Tibial nerve (tissue), 4 donors: ENCODE data around the gene SSTR3.

Experiments used
- EP300 ChIP-seq, 2 donors: sonication (generic); formaldehyde crosslinking; IDR thresholded peaks; one replicate each; pipeline ENCODE4 v1.6.1; 2017; ENCODE audit warnings: antibody characterized with exemption in 2 of 2, mild to moderate bottlenecking in 1 of 2
- POLR2A ChIP-seq, 2 donors: fragments of 450-650 bp; IDR thresholded peaks; one replicate each; pipeline ENCODE4 v1.6.1; 2017; ENCODE audit warnings: antibody characterized with exemption in 2 of 2, mild to moderate bottlenecking in 2 of 2, moderate library complexity in 2 of 2
- TF ChIP-seq, protein P1 (sequence below), 5 experiments: fragments of 200-600 bp in 3 of 5; fragments of 450-650 bp in 2 of 5; sonication (generic) in 3 of 5; IDR thresholded peaks; one replicate each; pipeline ENCODE4 v1.5.1; 2016 to 2019; ENCODE audit warnings: antibody characterized with exemption in 5 of 5, mild to moderate bottlenecking in 3 of 5, moderate library complexity in 2 of 5

DNA sequence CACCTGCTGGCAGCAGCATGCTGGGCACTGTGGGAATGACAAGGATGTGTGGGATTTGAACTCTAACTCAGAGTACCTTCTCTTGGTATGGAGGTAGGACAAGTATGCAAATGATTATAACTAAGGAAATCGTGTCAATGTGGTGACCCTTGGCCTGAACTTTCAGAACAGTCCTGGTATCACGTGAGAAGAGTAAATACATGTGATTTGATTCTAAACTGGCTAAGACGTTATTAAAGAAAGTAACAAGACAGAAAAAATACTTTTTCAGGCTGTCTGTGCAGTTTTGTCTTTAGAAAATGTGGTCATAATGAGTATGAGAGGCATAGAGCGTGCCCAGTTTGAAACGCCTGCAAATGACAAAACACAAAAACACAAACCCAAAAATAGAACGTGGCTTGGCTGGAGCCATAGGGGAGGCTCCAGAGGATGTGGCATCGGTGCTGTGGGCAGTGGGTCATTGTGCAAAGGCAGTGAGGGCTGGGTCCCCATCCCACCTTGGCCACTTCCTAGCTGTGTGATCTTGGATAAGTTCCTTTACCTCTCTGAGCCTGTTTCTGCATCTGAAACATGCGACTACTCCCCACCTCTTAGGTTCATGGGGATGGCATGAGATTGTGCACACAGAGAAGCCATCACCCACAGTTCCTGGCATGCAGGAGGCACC, 44.2 kb downstream of the SSTR3 start:
- TF ChIP-seq, protein P1, sequence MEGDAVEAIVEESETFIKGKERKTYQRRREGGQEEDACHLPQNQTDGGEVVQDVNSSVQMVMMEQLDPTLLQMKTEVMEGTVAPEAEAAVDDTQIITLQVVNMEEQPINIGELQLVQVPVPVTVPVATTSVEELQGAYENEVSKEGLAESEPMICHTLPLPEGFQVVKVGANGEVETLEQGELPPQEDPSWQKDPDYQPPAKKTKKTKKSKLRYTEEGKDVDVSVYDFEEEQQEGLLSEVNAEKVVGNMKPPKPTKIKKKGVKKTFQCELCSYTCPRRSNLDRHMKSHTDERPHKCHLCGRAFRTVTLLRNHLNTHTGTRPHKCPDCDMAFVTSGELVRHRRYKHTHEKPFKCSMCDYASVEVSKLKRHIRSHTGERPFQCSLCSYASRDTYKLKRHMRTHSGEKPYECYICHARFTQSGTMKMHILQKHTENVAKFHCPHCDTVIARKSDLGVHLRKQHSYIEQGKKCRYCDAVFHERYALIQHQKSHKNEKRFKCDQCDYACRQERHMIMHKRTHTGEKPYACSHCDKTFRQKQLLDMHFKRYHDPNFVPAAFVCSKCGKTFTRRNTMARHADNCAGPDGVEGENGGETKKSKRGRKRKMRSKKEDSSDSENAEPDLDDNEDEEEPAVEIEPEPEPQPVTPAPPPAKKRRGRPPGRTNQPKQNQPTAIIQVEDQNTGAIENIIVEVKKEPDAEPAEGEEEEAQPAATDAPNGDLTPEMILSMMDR (IDR thresholded peaks at IDR 0.05): no peak
- TF ChIP-seq POLR2A (IDR thresholded peaks at IDR 0.05) (no peak), EP300 (IDR thresholded peaks at IDR 0.05) (no peak)
